ENCODE data around the gene HTT.

Gene HTT

DNA sequence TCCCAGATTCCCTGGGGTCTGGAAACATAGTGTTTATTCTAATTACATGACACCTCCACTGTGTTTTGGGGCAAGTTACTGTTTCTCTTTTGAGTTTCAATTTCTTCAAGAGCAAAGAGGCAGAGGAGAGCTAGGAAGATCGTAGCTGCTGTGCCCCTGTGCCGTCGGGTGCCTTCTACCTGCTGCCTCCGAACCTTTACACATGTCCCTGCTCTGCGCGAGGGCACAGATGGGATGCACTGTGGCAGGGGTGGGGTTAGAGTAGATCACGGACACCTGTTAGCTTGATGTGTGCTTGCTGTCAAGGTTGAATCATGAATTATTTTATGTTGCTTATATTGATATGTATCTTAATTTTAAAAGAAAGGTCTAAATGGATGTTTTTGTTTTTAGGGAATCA lies 103.4 kb downstream of the HTT start:
- Histone ChIP-seq H3K79me2 (no peaks in the 10 kb centered on the region), H3K9ac (no peak overlapping the region), H3K4me2 (ENCODE audit: low read length) (no peak overlapping the region), H3K27ac (no peak overlapping the region), H2AFZ (no peak overlapping the region), H3K36me3 (ENCODE audit: control insufficient read depth, insufficient read depth, low read length) (no peaks in the 10 kb centered on the region), H3K9me3 (ENCODE audit: control insufficient read depth, low read length) (no peaks in the 10 kb centered on the region), H3K4me1 (no peaks in the 10 kb centered on the region), H3K27me3 (ENCODE audit: control insufficient read depth, insufficient read depth, low read length) (no peaks in the 10 kb centered on the region), H3K4me3 (ENCODE audit: low read depth, low read length) (no peak overlapping the region)
- TF ChIP-seq, protein P1, sequence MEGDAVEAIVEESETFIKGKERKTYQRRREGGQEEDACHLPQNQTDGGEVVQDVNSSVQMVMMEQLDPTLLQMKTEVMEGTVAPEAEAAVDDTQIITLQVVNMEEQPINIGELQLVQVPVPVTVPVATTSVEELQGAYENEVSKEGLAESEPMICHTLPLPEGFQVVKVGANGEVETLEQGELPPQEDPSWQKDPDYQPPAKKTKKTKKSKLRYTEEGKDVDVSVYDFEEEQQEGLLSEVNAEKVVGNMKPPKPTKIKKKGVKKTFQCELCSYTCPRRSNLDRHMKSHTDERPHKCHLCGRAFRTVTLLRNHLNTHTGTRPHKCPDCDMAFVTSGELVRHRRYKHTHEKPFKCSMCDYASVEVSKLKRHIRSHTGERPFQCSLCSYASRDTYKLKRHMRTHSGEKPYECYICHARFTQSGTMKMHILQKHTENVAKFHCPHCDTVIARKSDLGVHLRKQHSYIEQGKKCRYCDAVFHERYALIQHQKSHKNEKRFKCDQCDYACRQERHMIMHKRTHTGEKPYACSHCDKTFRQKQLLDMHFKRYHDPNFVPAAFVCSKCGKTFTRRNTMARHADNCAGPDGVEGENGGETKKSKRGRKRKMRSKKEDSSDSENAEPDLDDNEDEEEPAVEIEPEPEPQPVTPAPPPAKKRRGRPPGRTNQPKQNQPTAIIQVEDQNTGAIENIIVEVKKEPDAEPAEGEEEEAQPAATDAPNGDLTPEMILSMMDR (IDR thresholded peaks at IDR 0.05) = no peak

- no peaks in the 10 kb centered on the region for H3K79me2 ChIP-seq
- no peak overlapping the region for H3K9ac ChIP-seq
- TF ChIP-seq, protein P1 (IDR thresholded peaks at IDR 0.05) = no peak
- H3K9me3 ChIP-seq (ENCODE audit: control insufficient read depth, low read length) = no peaks in the 10 kb centered on the region
- H3K4me3 ChIP-seq (ENCODE audit: low read depth, low read length) = no peak overlapping the region
- H2AFZ ChIP-seq = no peak overlapping the region
- no peak overlapping the region for H3K4me2 ChIP-seq (ENCODE audit: low read length)
- H3K4me1 ChIP-seq = no peaks in the 10 kb centered on the region
- H3K27me3 ChIP-seq (ENCODE audit: control insufficient read depth, insufficient read depth, low read length) = no peaks in the 10 kb centered on the region
- no peaks in the 10 kb centered on the region for H3K36me3 ChIP-seq (ENCODE audit: control insufficient read depth, insufficient read depth, low read length)
- no peak overlapping the region for H3K27ac ChIP-seq
These were observed 103.9 kb downstream of the HTT start for GRCh38 chr4:3178351-3178750.

- H3K27ac ChIP-seq = no peak overlapping the region
- H3K4me3 ChIP-seq (ENCODE audit: low read depth, low read length) = no peak overlapping the region
- H3K36me3 ChIP-seq (ENCODE audit: control insufficient read depth, insufficient read depth, low read length) = no peaks in the 10 kb centered on the region
- no peak overlapping the region for H3K9ac ChIP-seq
- H3K27me3 ChIP-seq (ENCODE audit: control insufficient read depth, insufficient read depth, low read length) = no peaks in the 10 kb centered on the region
- no peaks in the 10 kb centered on the region for H3K9me3 ChIP-seq (ENCODE audit: control insufficient read depth, low read length)
- no peaks in the 10 kb centered on the region for H3K79me2 ChIP-seq
- no peaks in the 10 kb centered on the region for H3K4me1 ChIP-seq
- TF ChIP-seq, protein P1 (IDR thresholded peaks at IDR 0.05) = no peak
- H2AFZ ChIP-seq = no peak overlapping the region
- H3K4me2 ChIP-seq (ENCODE audit: low read length) = no peak overlapping the region
These were observed 104.7 kb downstream of the HTT start for GRCh38 chr4:3179126-3179706.

GRCh38 chr4:3183008-3183407 lies 108.5 kb downstream of the HTT start:
- TF ChIP-seq, protein P1 (IDR thresholded peaks at IDR 0.05) = no peak
- Histone ChIP-seq H2AFZ (no peak overlapping the region), H3K4me3 (ENCODE audit: low read depth, low read length) (no peak overlapping the region), H3K9ac (no peak overlapping the region), H3K79me2 (no peaks in the 10 kb centered on the region), H3K27me3 (ENCODE audit: control insufficient read depth, insufficient read depth, low read length) (no peaks in the 10 kb centered on the region), H3K36me3 (ENCODE audit: control insufficient read depth, insufficient read depth, low read length) (no peaks in the 10 kb centered on the region), H3K4me1 (no peaks in the 10 kb centered on the region), H3K9me3 (ENCODE audit: control insufficient read depth, low read length) (no peaks in the 10 kb centered on the region), H3K27ac (no peak overlapping the region), H3K4me2 (ENCODE audit: low read length) (no peak overlapping the region)

GRCh38 chr4:3184725-3185124 lies 110.2 kb downstream of the HTT start:
- Histone ChIP-seq H3K36me3 (ENCODE audit: control insufficient read depth, insufficient read depth, low read length) (no peaks in the 10 kb centered on the region), H3K4me2 (ENCODE audit: low read length) (no peak overlapping the region), H3K9ac (no peak overlapping the region), H3K27me3 (ENCODE audit: control insufficient read depth, insufficient read depth, low read length) (no peaks in the 10 kb centered on the region), H3K4me1 (no peaks in the 10 kb centered on the region), H3K4me3 (ENCODE audit: low read depth, low read length) (no peak overlapping the region), H2AFZ (no peak overlapping the region), H3K27ac (no peak overlapping the region), H3K9me3 (ENCODE audit: control insufficient read depth, low read length) (no peaks in the 10 kb centered on the region), H3K79me2 (no peaks in the 10 kb centered on the region)
- TF ChIP-seq, protein P1 (IDR thresholded peaks at IDR 0.05) = no peak
